HG02970 (cell line): ENCODE results near the gene DOK4.
A peak's percentile ranks its signal among the peaks of the same experiment; 100 is the strongest.

Experiments used
- ATAC-seq: cut with Tn5 transposase; IDR thresholded peaks from one replicate; pipeline ENCODE4 v1.9.1; 2021; ENCODE audit warnings: mild to moderate bottlenecking, moderate library complexity, moderate number of reproducible peaks; ENCODE audit not compliant: unreplicated experiment, low FRiP score

Gene DOK4

GRCh38 chr16:57479205-57479975 is 6.9 kb downstream of the DOK4 start:
- no peak for ATAC-seq

GRCh38 chr16:57478396-57479204 is 7.7 kb downstream of the DOK4 start:
- no peak for ATAC-seq

GRCh38 chr16:57477531-57478202 is 8.6 kb downstream of the DOK4 start:
- ATAC-seq, result no peak

GRCh38 chr16:57476546-57477410 is 9.5 kb downstream of the DOK4 start:
- no peak for ATAC-seq

- ATAC-seq, result peak; percentile 65
Observed at GRCh38 chr16:57475711-57476339, 10.5 kb downstream of the DOK4 start.

- ATAC-seq, result no peak
Observed at GRCh38 chr16:57474671-57475661, 11.3 kb downstream of the DOK4 start.

GRCh38 chr16:57473906-57474305 is 12.4 kb downstream of the DOK4 start:
- ATAC-seq, result no peak

- ATAC-seq, result no peak
Observed at GRCh38 chr16:57473176-57473840, 13.0 kb downstream of the DOK4 start.

GRCh38 chr16:57472665-57473060 is 13.6 kb downstream of the DOK4 start:
- no peak for ATAC-seq

GRCh38 chr16:57471852-57472664 is 14.2 kb downstream of the DOK4 start:
- ATAC-seq, result no peak

- ATAC-seq, result no peak
Observed at GRCh38 chr16:57471209-57471608, 15.1 kb downstream of the DOK4 start.

GRCh38 chr16:57470711-57471110 is 15.6 kb downstream of the DOK4 start:
- ATAC-seq, result no peak

- ATAC-seq, result no peak
Observed at GRCh38 chr16:57469917-57470470, 16.3 kb downstream of the DOK4 start.

- no peak for ATAC-seq
Observed at GRCh38 chr16:57469046-57469445, 17.2 kb downstream of the DOK4 start.

- no peak for ATAC-seq
Observed at GRCh38 chr16:57468346-57468745, 17.9 kb downstream of the DOK4 start.

GRCh38 chr16:57464523-57464922 is 21.8 kb downstream of the DOK4 start:
- ATAC-seq, result no peak

GRCh38 chr16:57462978-57463362 is 23.3 kb downstream of the DOK4 start:
- no peak for ATAC-seq
